H1 (cell line): Measurements from ENCODE around the gene HBS1L. TPM values are rescaled to one million over a fixed set of nuclear protein-coding genes. Genes with fewer than 3 reads are reported as not detected.

Experiments used
- CTCF ChIA-PET: fragments of 300-600 bp; sonication (Branson Sonifier 250); formaldehyde crosslinking; loops from one replicate; lab custom pipeline; 2021; ENCODE audit not compliant: partially characterized antibody; lab: Charles Lee
- POLR2A ChIA-PET: fragments of 300-600 bp; sonication (Branson Sonifier 250); formaldehyde crosslinking; loops from one replicate; lab custom pipeline; 2021; ENCODE audit warnings: inconsistent platforms; ENCODE audit not compliant: partially characterized antibody; lab: Charles Lee
- DNase-seq, 2 experiments: peaks; one replicate each; pipeline versions ENCODE4 v3.0.0 to v3.0.0-alpha.2; 2010 to 2022; ENCODE audit warnings: low spot score in 2 of 2, low read depth in 1 of 2, mixed read lengths in 1 of 2
- FAIRE-seq: peaks from 2 replicates; lab custom pipeline; 2011; peaks lifted over from hg19 to GRCh38; lab: Jason Lieb, UNC
- H2AFZ ChIP-seq: 2 replicates; pipeline ENCODE4 v1.8.1; 2012; ENCODE audit warnings: low read length, inconsistent platforms
- H2AK5ac ChIP-seq: 2 replicates; pipeline ENCODE4 v1.6.1; 2013; ENCODE audit warnings: low read depth, low read length
- H2BK120ac ChIP-seq: replicated peaks from 2 replicates; pipeline ENCODE3; 2013; ENCODE audit warnings: low read depth, low read length, inconsistent platforms
- H2BK12ac ChIP-seq: 2 replicates; pipeline ENCODE4 v1.6.1; 2013; ENCODE audit warnings: low read depth, low read length
- H2BK15ac ChIP-seq: 2 replicates; pipeline ENCODE4 v1.6.1; 2013; ENCODE audit warnings: low read length
- H2BK20ac ChIP-seq: 2 replicates; pipeline ENCODE4 v1.6.1; 2013; ENCODE audit warnings: low read length
- H2BK5ac ChIP-seq: 2 replicates; pipeline ENCODE4 v1.6.1; 2013; ENCODE audit warnings: low read depth, low read length
- H3K14ac ChIP-seq: 2 replicates; pipeline ENCODE4 v1.6.1; 2013; ENCODE audit warnings: inconsistent platforms; ENCODE audit not compliant: insufficient read length
- H3K18ac ChIP-seq: 2 replicates; pipeline ENCODE4 v1.6.1; 2013; ENCODE audit warnings: low read length; ENCODE audit errors: extremely low read depth
- H3K23ac ChIP-seq: 2 replicates; pipeline ENCODE4 v1.6.1; 2013; ENCODE audit warnings: inconsistent platforms; ENCODE audit not compliant: insufficient read length
- H3K23me2 ChIP-seq: 2 replicates; pipeline ENCODE4 v1.6.1; 2013; ENCODE audit warnings: low read depth, low read length
- H3K27ac ChIP-seq: 2 replicates; pipeline ENCODE4 v1.6.1; 2011; ENCODE audit warnings: low read depth, low read length, inconsistent platforms
- H3K27me3 ChIP-seq, 4 experiments: replicated peaks in 1 of 4; 1 replicate in 1 of 4; 2 replicates in 3 of 4; pipeline versions ENCODE4 v1.6.1 to v1.8.1; 2011 to 2013; ENCODE audit warnings: low read length in 3 of 4, mild to moderate bottlenecking in 3 of 4, inconsistent platforms in 2 of 4, mixed read lengths in 2 of 4, moderate library complexity in 1 of 4; ENCODE audit not compliant: control insufficient read depth in 3 of 4, insufficient read depth in 3 of 4; ENCODE audit errors: extremely low read depth in 1 of 4
- H3K36me3 ChIP-seq, 4 experiments: 2 replicates each; pipeline versions ENCODE4 v1.6.1 to v1.8.1; 2011 to 2013; ENCODE audit warnings: mild to moderate bottlenecking in 4 of 4, low read length in 3 of 4, moderate library complexity in 2 of 4, control low read depth in 1 of 4, inconsistent platforms in 1 of 4; ENCODE audit not compliant: insufficient read depth in 4 of 4, control insufficient read depth in 2 of 4
- H3K4ac ChIP-seq: replicated peaks from 2 replicates; pipeline ENCODE3; 2013; ENCODE audit warnings: low read length, low read depth, mixed read lengths, inconsistent platforms; ENCODE audit not compliant: insufficient read length
- H3K4me1 ChIP-seq, 4 experiments: replicated peaks in 1 of 4; 1 replicate in 1 of 4; 2 replicates in 3 of 4; pipeline versions ENCODE4 v1.6.1 to v1.8.1; 2011 to 2013; ENCODE audit warnings: low read length in 3 of 4, inconsistent platforms in 2 of 4, mixed read lengths in 1 of 4; ENCODE audit not compliant: insufficient read depth in 4 of 4, control insufficient read depth in 3 of 4
- H3K4me2 ChIP-seq, 2 experiments: 2 replicates each; pipeline versions ENCODE4 v1.6.1 to v1.8.1; 2011 to 2013; ENCODE audit warnings: low read depth in 2 of 2, low read length in 2 of 2, control low read depth in 1 of 2, inconsistent platforms in 1 of 2, mild to moderate bottlenecking in 1 of 2; ENCODE audit not compliant: insufficient read depth in 1 of 2
- H3K4me3 ChIP-seq, 4 experiments: fragments of 200-600, 300-600 bp in 1 of 4; sonication (generic), shearing (Covaris generic), sonication (Bioruptor Twin) in 1 of 4; 2 replicates each; pipeline versions ENCODE4 v1.5.1 to v1.8.1; 2011 to 2016; ENCODE audit warnings: low read length in 4 of 4, low read depth in 3 of 4, control low read depth in 2 of 4, inconsistent platforms in 2 of 4, mild to moderate bottlenecking in 2 of 4, mixed read lengths in 1 of 4, moderate library complexity in 1 of 4; ENCODE audit not compliant: insufficient read depth in 2 of 4; ENCODE audit errors: extremely low read depth in 1 of 4
- H3K56ac ChIP-seq: replicated peaks from 2 replicates; pipeline ENCODE3; 2013; ENCODE audit warnings: low read depth, mild to moderate bottlenecking, mixed read lengths, low read length, inconsistent platforms; ENCODE audit not compliant: insufficient read length
- H3K79me1 ChIP-seq: 2 replicates; pipeline ENCODE4 v1.6.1; 2013; ENCODE audit warnings: low read depth, low read length, control low read depth
- H3K79me2 ChIP-seq, 2 experiments: 2 replicates each; pipeline versions ENCODE4 v1.6.1 to v1.8.1; 2012 to 2013; ENCODE audit warnings: low read length in 2 of 2, mild to moderate bottlenecking in 2 of 2, inconsistent platforms in 1 of 2; ENCODE audit not compliant: insufficient read depth in 2 of 2, control insufficient read depth in 1 of 2
- H3K9ac ChIP-seq, 4 experiments: replicated peaks in 1 of 4; 1 replicate in 1 of 4; 2 replicates in 3 of 4; pipeline versions ENCODE4 v1.6.1 to v1.8.1; 2011 to 2013; ENCODE audit warnings: low read depth in 3 of 4, low read length in 3 of 4, control low read depth in 2 of 4, mild to moderate bottlenecking in 2 of 4, moderate library complexity in 2 of 4, inconsistent platforms in 1 of 4; ENCODE audit errors: extremely low read depth in 1 of 4
- H3K9me3 ChIP-seq, 2 experiments: 2 replicates each; pipeline versions ENCODE4 v1.6.1 to v1.8.1; 2012 to 2013; ENCODE audit warnings: mild to moderate bottlenecking in 2 of 2, moderate library complexity in 2 of 2, control low read depth in 1 of 2, inconsistent platforms in 1 of 2, low read depth in 1 of 2, low read length in 1 of 2, mixed read lengths in 1 of 2; ENCODE audit not compliant: insufficient read depth in 2 of 2
- H4K20me1 ChIP-seq, 2 experiments: replicated peaks in 1 of 2; 2 replicates each; pipeline versions ENCODE3 to v1.8.1; 2011 to 2013; ENCODE audit warnings: inconsistent platforms in 2 of 2, low read length in 2 of 2, mild to moderate bottlenecking in 1 of 2; ENCODE audit not compliant: insufficient read depth in 2 of 2, control insufficient read depth in 1 of 2
- H4K5ac ChIP-seq: 2 replicates; pipeline ENCODE4 v1.6.1; 2013; ENCODE audit warnings: low read length, low read depth, mixed read lengths, inconsistent platforms; ENCODE audit not compliant: insufficient read length
- H4K8ac ChIP-seq: 2 replicates; pipeline ENCODE4 v1.8.0; 2013; ENCODE audit warnings: mild to moderate bottlenecking, moderate library complexity, low read length, inconsistent platforms; ENCODE audit not compliant: insufficient read depth; ENCODE audit errors: extremely low read depth
- H4K91ac ChIP-seq: replicated peaks from 2 replicates; pipeline ENCODE3; 2013; ENCODE audit warnings: low read length, mixed read lengths, inconsistent platforms; ENCODE audit not compliant: insufficient read length
- BRCA1 ChIP-seq: IDR thresholded peaks from 2 replicates; pipeline ENCODE4 v1.6.1; 2012; ENCODE audit warnings: low read depth, low read length, improper control_type of control experiment
- CHD2 ChIP-seq: IDR thresholded peaks from 2 replicates; pipeline ENCODE4 v1.6.1; 2012; ENCODE audit warnings: low read length, improper control_type of control experiment
- CTBP2 ChIP-seq: IDR thresholded peaks from 2 replicates; pipeline ENCODE4 v1.7.0; 2011; ENCODE audit warnings: borderline replicate concordance, mild to moderate bottlenecking, moderate library complexity, mixed read lengths, low read length; ENCODE audit not compliant: insufficient read depth, insufficient read length
- CTCF ChIP-seq, 3 experiments: IDR thresholded peaks; 1 replicate in 2 of 3; 2 replicates in 1 of 3; pipeline versions ENCODE4 v1.5.1 to v1.6.1; 2011; ENCODE audit warnings: low read length in 3 of 3, mild to moderate bottlenecking in 3 of 3, inconsistent platforms in 2 of 3, low read depth in 1 of 3, moderate library complexity in 1 of 3; ENCODE audit not compliant: insufficient read depth in 1 of 3; ENCODE audit errors: control extremely low read depth in 1 of 3
- GTF2F1 ChIP-seq: IDR thresholded peaks from 2 replicates; pipeline ENCODE4 v1.6.1; 2012; ENCODE audit warnings: low read depth, low read length, improper control_type of control experiment, borderline replicate concordance
- JUN ChIP-seq: IDR thresholded peaks from 2 replicates; pipeline ENCODE4 v1.6.1; 2011; ENCODE audit warnings: low read depth, mild to moderate bottlenecking, improper control_type of control experiment, low read length
- POU5F1 ChIP-seq: IDR thresholded peaks from 2 replicates; pipeline ENCODE4 v1.6.1; 2011; ENCODE audit warnings: low read depth, mild to moderate bottlenecking, low read length, moderate library complexity
- RAD21 ChIP-seq, 2 experiments: IDR thresholded peaks in 1 of 2; conservative IDR thresholded peaks in 1 of 2; 2 replicates each; pipeline ENCODE4 v1.6.1; 2011; ENCODE audit warnings: low read depth in 2 of 2, low read length in 2 of 2, improper control_type of control experiment in 1 of 2, inconsistent platforms in 1 of 2, mild to moderate bottlenecking in 1 of 2, moderate library complexity in 1 of 2
- SIX5 ChIP-seq: IDR thresholded peaks from 2 replicates; pipeline ENCODE4 v1.6.1; 2011; ENCODE audit warnings: mild to moderate bottlenecking, low read depth, low read length
- SRF ChIP-seq: IDR thresholded peaks from 2 replicates; pipeline ENCODE4 v1.6.1; 2011; ENCODE audit warnings: mild to moderate bottlenecking, low read depth, low read length, moderate library complexity
- TCF12 ChIP-seq: IDR thresholded peaks from 2 replicates; pipeline ENCODE4 v1.6.1; 2011; ENCODE audit warnings: low read depth, mild to moderate bottlenecking, low read length
- TEAD4 ChIP-seq: IDR thresholded peaks from 2 replicates; pipeline ENCODE4 v1.6.1; 2012; ENCODE audit warnings: low read depth, low read length, inconsistent platforms, mixed read lengths
- ZNF274 ChIP-seq: IDR thresholded peaks from 2 replicates; pipeline ENCODE4 v1.7.0; 2012; ENCODE audit warnings: low read length, borderline replicate concordance; ENCODE audit errors: extremely low read depth
- polyA plus RNA-seq, 7 experiments: library from polyadenylated mRNA; depleted of rRNA in 3 of 7; stranded (reverse) in 5 of 7; unstranded in 2 of 7; fragments of >200 nt in 5 of 7; fragments of 200-250 nt in 2 of 7; gene quantifications; 1 replicate in 5 of 7; 2 replicates in 1 of 7; 4 replicates in 1 of 7; pipeline versions ENCODE4 v1.2.1 to v1.2.3, GENCODE V29; 2011 to 2013; ENCODE audit warnings: missing spikeins in 2 of 7, mixed read lengths in 2 of 7
- total RNA-seq: library from RNA; stranded (reverse); fragmentation: NEBNext Ultra II Directional; extraction: Animal tissue kit (Norgen Biotek cat#: 25700); gene quantifications from 2 replicates; pipeline ENCODE4 v1.2.1, GENCODE V29; 2021

Gene HBS1L
- total and polyA plus RNA-seq, 2 of the 8 experiments (the other 6 are each of a cell fraction or from before 2014, with no cell fraction given): 28.1 to 97.1 TPM

- Histone ChIP-seq H2BK5ac (no peak overlapping the region), H3K4me3 (no peak overlapping the region), H3K56ac (no peak overlapping the region), H3K9me3 (peaks cover 0 to 3% of the 10 kb centered on the region in 2 experiments; a peak in 1 of 4 replicates), H3K23me2 (no peaks in the 10 kb centered on the region), H3K4me2 (no peak overlapping the region), H3K9ac (no peak overlapping the region), H3K79me2 (no peaks in the 10 kb centered on the region), H3K18ac (no peak overlapping the region), H2BK12ac (no peak overlapping the region), H2BK120ac (no peak overlapping the region), H4K5ac (no peak overlapping the region), H3K27ac (no peak overlapping the region), H4K8ac (no peak overlapping the region), H3K14ac (no peak overlapping the region), H3K4ac (no peak overlapping the region), H3K4me1 (no peaks in the 10 kb centered on the region), H2BK20ac (no peak overlapping the region), H3K36me3 (no peaks in the 10 kb centered on the region), H3K79me1 (no peaks in the 10 kb centered on the region), H4K91ac (no peak overlapping the region), H4K20me1 (no peaks in the 10 kb centered on the region), H2AK5ac (no peak overlapping the region), H3K23ac (no peak overlapping the region), H2AFZ (no peak overlapping the region), H3K27me3 (no peaks in the 10 kb centered on the region), H2BK15ac (no peak overlapping the region)
- ChIA-PET CTCF (interaction anchor here (1.5 to 1.9 kb wide), 2 partner anchors 114 to 821 kb away, joined by 3 to 7 read pairs; no protein-coding TSS in a partner anchor), POLR2A (no interaction called here)
- FAIRE-seq (no peak), DNase-seq (no peak)
- TF ChIP-seq TEAD4 (no peak), ZNF274 (no peak), POU5F1 (no peak), CTCF (IDR thresholded peaks at IDR 0.05; ENCODE audit: control extremely low read depth in 1 of 3, insufficient read depth in 1 of 3, low read depth in 1 of 3, low read length in 3 of 3) (no peak), TCF12 (no peak), RAD21 (IDR thresholded peaks at IDR 0.05 in 1 of 2, conservative IDR thresholded peaks at IDR 0.05 in 1 of 2; ENCODE audit: low read depth in 2 of 2, low read length in 2 of 2) (no peak), SIX5 (no peak), GTF2F1 (no peak), CTBP2 (no peak), BRCA1 (no peak), SRF (no peak), JUN (no peak), CHD2 (no peak)
Measured at GRCh38 chr6:134945045-134945444, 109.6 kb downstream of the HBS1L start.
